MM.1S (cell line): ENCODE measurements around the gene LRRC10.

Experiments used
- DNase-seq: peaks from one replicate; pipeline ENCODE4 v3.0.0-alpha.2; 2015
- H2AFZ ChIP-seq: fragments of 300-600 bp; sonication (generic); 2 replicates; pipeline ENCODE4 v1.6.0; 2016; ENCODE audit warnings: antibody characterized with exemption, low read length
- H3F3A ChIP-seq: fragments of 300-600 bp; sonication (generic); 2 replicates; pipeline ENCODE4 v1.6.1; 2016; ENCODE audit warnings: mild to moderate bottlenecking, antibody characterized with exemption, low read length, moderate library complexity, mixed read lengths; ENCODE audit not compliant: insufficient read depth
- H3K27ac ChIP-seq: fragments of 300-600 bp; sonication (generic); 2 replicates; pipeline ENCODE4 v1.5.1; 2016; ENCODE audit warnings: mild to moderate bottlenecking, low read length
- H3K27me3 ChIP-seq: fragments of 300-600 bp; sonication (generic); replicated peaks from 2 replicates; pipeline ENCODE4 v1.6.0; 2016; ENCODE audit warnings: low read length; ENCODE audit not compliant: insufficient read depth
- H3K36me3 ChIP-seq: fragments of 300-600 bp; sonication (generic); replicated peaks from 2 replicates; pipeline ENCODE4 v1.6.1; 2016; ENCODE audit warnings: mild to moderate bottlenecking, low read length, mixed read lengths; ENCODE audit not compliant: insufficient read depth
- H3K4me1 ChIP-seq: fragments of 300-600 bp; sonication (generic); 2 replicates; pipeline ENCODE4 v1.6.1; 2016; ENCODE audit warnings: low read length, mixed read lengths
- H3K4me2 ChIP-seq: fragments of 300-600 bp; sonication (generic); 2 replicates; pipeline ENCODE4 v1.6.0; 2016; ENCODE audit warnings: low read depth, low read length
- H3K4me3 ChIP-seq: fragments of 300-600 bp; sonication (generic); 2 replicates; pipeline ENCODE4 v1.5.1; 2016; ENCODE audit warnings: low read length, mixed read lengths
- H3K79me2 ChIP-seq: fragments of 300-600 bp; sonication (generic); 2 replicates; pipeline ENCODE4 v1.6.1; 2016; ENCODE audit warnings: mixed run types, low read length, mixed read lengths
- H3K9ac ChIP-seq: fragments of 300-600 bp; sonication (generic); 2 replicates; pipeline ENCODE4 v1.6.1; 2016; ENCODE audit warnings: low read length, mixed read lengths
- H3K9me2 ChIP-seq: fragments of 300-600 bp; sonication (generic); replicated peaks from 2 replicates; pipeline ENCODE4 v1.6.1; 2016; ENCODE audit warnings: mild to moderate bottlenecking, low read length, mixed read lengths; ENCODE audit not compliant: insufficient read depth
- H3K9me3 ChIP-seq: fragments of 300-600 bp; sonication (generic); replicated peaks from 2 replicates; pipeline ENCODE4 v1.6.1; 2016; ENCODE audit warnings: mild to moderate bottlenecking, low read length, mixed read lengths; ENCODE audit not compliant: insufficient read depth
- H4K20me1 ChIP-seq: fragments of 300-600 bp; sonication (generic); 2 replicates; pipeline ENCODE4 v1.6.1; 2016; ENCODE audit warnings: mild to moderate bottlenecking, low read length, moderate library complexity, mixed read lengths; ENCODE audit not compliant: insufficient read depth
- CTCF ChIP-seq: fragments of 300-600 bp; sonication (generic); IDR thresholded peaks from 2 replicates; pipeline ENCODE4 v1.5.1; 2016; ENCODE audit warnings: antibody characterized with exemption, low read length, mixed read lengths
- EZH2 ChIP-seq: fragments of 300-600 bp; sonication (generic); optimal IDR thresholded peaks from 2 replicates; pipeline ENCODE3; 2017; ENCODE audit warnings: low read depth, mild to moderate bottlenecking, antibody characterized with exemption, low read length, mixed read lengths
- EZH2phosphoT487 ChIP-seq: fragments of 300-600 bp; sonication (generic); IDR thresholded peaks from 2 replicates; pipeline ENCODE4 v1.6.1; 2018; ENCODE audit warnings: antibody characterized with exemption, low read length

LRRC10 gene

DNA sequence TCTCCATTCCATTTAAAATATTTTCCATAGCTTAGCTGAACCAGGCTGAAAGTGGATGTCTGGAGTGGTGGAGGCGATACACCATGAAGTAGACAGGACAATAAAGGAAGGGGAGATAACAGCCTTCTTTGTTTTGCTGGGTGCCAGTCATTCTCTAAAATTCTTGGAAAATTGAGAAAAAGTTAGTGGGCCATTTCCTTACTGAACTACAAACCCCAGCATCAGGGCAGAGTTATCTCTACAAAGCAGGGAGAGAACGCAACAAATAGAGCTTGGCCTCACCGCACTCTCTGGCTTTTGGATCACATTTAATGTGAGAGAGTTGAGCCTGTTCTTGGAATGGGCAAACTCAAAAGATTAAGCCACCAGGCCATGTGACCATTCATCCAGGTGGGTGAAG, 41.2 kb upstream of the LRRC10 start:
- no peak overlapping the region for H3K4me3 ChIP-seq
- no peak overlapping the region for H3K9ac ChIP-seq
- no peak overlapping the region for H3K4me2 ChIP-seq
- no peak for DNase-seq
- TF ChIP-seq EZH2phosphoT487 = no peak
- TF ChIP-seq EZH2 = no peak
- no peak for TF ChIP-seq CTCF
- no peaks in the 10 kb centered on the region for H3K36me3 ChIP-seq
- no peaks in the 10 kb centered on the region for H3K9me2 ChIP-seq
- H3K79me2 ChIP-seq = no peaks in the 10 kb centered on the region
- no peaks in the 10 kb centered on the region for H3F3A ChIP-seq
- H2AFZ ChIP-seq = no peak overlapping the region
- H4K20me1 ChIP-seq = no peaks in the 10 kb centered on the region
- H3K27me3 ChIP-seq = no peaks in the 10 kb centered on the region
- no peaks in the 10 kb centered on the region for H3K9me3 ChIP-seq
- H3K4me1 ChIP-seq = no peaks in the 10 kb centered on the region
- H3K27ac ChIP-seq = no peak overlapping the region

GRCh38 chr12:69649529-69649928, 38.8 kb upstream of the LRRC10 start:
- H3K27ac ChIP-seq = no peak overlapping the region
- H3K9ac ChIP-seq = no peak overlapping the region
- no peak overlapping the region for H3K4me3 ChIP-seq
- TF ChIP-seq CTCF (no peak), EZH2phosphoT487 (no peak), EZH2 (no peak)
- H3K79me2 ChIP-seq = no peaks in the 10 kb centered on the region
- no peaks in the 10 kb centered on the region for H3K9me3 ChIP-seq
- no peak overlapping the region for H2AFZ ChIP-seq
- no peaks in the 10 kb centered on the region for H4K20me1 ChIP-seq
- no peaks in the 10 kb centered on the region for H3K36me3 ChIP-seq
- no peaks in the 10 kb centered on the region for H3K27me3 ChIP-seq
- no peak overlapping the region for H3K4me2 ChIP-seq
- no peaks in the 10 kb centered on the region for H3K4me1 ChIP-seq
- no peak for DNase-seq
- H3K9me2 ChIP-seq = no peaks in the 10 kb centered on the region
- no peaks in the 10 kb centered on the region for H3F3A ChIP-seq

GRCh38 chr12:69648476-69648875, 37.8 kb upstream of the LRRC10 start:
- DNase-seq = no peak
- no peak overlapping the region for H3K27ac ChIP-seq
- no peaks in the 10 kb centered on the region for H3K9me3 ChIP-seq
- no peaks in the 10 kb centered on the region for H3K9me2 ChIP-seq
- H3K27me3 ChIP-seq = no peaks in the 10 kb centered on the region
- H3K4me3 ChIP-seq = no peak overlapping the region
- no peak overlapping the region for H2AFZ ChIP-seq
- no peaks in the 10 kb centered on the region for H3F3A ChIP-seq
- H3K4me1 ChIP-seq = no peaks in the 10 kb centered on the region
- no peak overlapping the region for H3K9ac ChIP-seq
- H3K36me3 ChIP-seq = no peaks in the 10 kb centered on the region
- no peak for TF ChIP-seq EZH2phosphoT487
- TF ChIP-seq EZH2 = no peak
- TF ChIP-seq CTCF = no peak
- no peaks in the 10 kb centered on the region for H4K20me1 ChIP-seq
- no peaks in the 10 kb centered on the region for H3K79me2 ChIP-seq
- H3K4me2 ChIP-seq = no peak overlapping the region
